H9 (cell line): ENCODE measurements around the gene CCNY. TPM values are rescaled to one million over a fixed set of nuclear protein-coding genes. Genes with fewer than 3 reads are reported as not detected.

ENCODE experiments used
- DNase-seq: peaks from one replicate; pipeline ENCODE4 v3.0.0-alpha.2; 2017
- H2AFZ ChIP-seq: one replicate; pipeline ENCODE4 v1.6.1; 2013; ENCODE audit warnings: mild to moderate bottlenecking, low read length, control low read depth, moderate library complexity
- H2AK5ac ChIP-seq: 2 replicates; pipeline ENCODE4 v1.6.1; 2013; ENCODE audit warnings: low read length, control low read depth, mixed read lengths; ENCODE audit not compliant: insufficient read length
- H2BK120ac ChIP-seq: one replicate; pipeline ENCODE4 v1.6.1; 2013; ENCODE audit warnings: low read depth, mild to moderate bottlenecking, low read length, control low read depth, inconsistent platforms; ENCODE audit not compliant: poor library complexity, severe bottlenecking
- H2BK12ac ChIP-seq: 2 replicates; pipeline ENCODE4 v1.6.1; 2013; ENCODE audit warnings: low read length, control low read depth, mixed read lengths, low read depth; ENCODE audit not compliant: insufficient read length
- H2BK15ac ChIP-seq: 2 replicates; pipeline ENCODE4 v1.6.1; 2013; ENCODE audit warnings: low read depth, low read length, control low read depth
- H2BK20ac ChIP-seq: one replicate; pipeline ENCODE4 v1.6.1; 2013; ENCODE audit warnings: low read depth, mild to moderate bottlenecking, low read length, control low read depth, inconsistent platforms; ENCODE audit not compliant: poor library complexity, severe bottlenecking
- H2BK5ac ChIP-seq: 2 replicates; pipeline ENCODE4 v1.6.1; 2013; ENCODE audit warnings: low read length, control low read depth, mixed read lengths; ENCODE audit not compliant: insufficient read length
- H3K14ac ChIP-seq: 2 replicates; pipeline ENCODE4 v1.6.1; 2013; ENCODE audit warnings: low read length, control low read depth; ENCODE audit not compliant: insufficient read depth
- H3K18ac ChIP-seq: 2 replicates; pipeline ENCODE4 v1.6.1; 2013; ENCODE audit warnings: low read depth, mild to moderate bottlenecking, mixed read lengths, low read length, control low read depth; ENCODE audit not compliant: insufficient read length
- H3K23ac ChIP-seq: 2 replicates; pipeline ENCODE4 v1.6.1; 2013; ENCODE audit warnings: low read length, control low read depth, mixed read lengths, low read depth; ENCODE audit not compliant: insufficient read length
- H3K23me2 ChIP-seq: 2 replicates; pipeline ENCODE4 v1.6.1; 2013; ENCODE audit warnings: low read depth, mild to moderate bottlenecking, mixed read lengths, low read length, control low read depth; ENCODE audit not compliant: insufficient read length, poor library complexity, severe bottlenecking
- H3K27ac ChIP-seq: 2 replicates; pipeline ENCODE4 v1.5.1; 2013; ENCODE audit warnings: low read length, control low read depth, mixed read lengths, low read depth; ENCODE audit not compliant: insufficient read length
- H3K27me3 ChIP-seq: 2 replicates; pipeline ENCODE4 v1.6.1; 2013; ENCODE audit warnings: low read length, control low read depth, inconsistent platforms; ENCODE audit not compliant: insufficient read depth
- H3K4ac ChIP-seq: 2 replicates; pipeline ENCODE4 v1.6.1; 2013; ENCODE audit warnings: low read depth, mild to moderate bottlenecking, control low read depth, inconsistent platforms, low read length, moderate library complexity
- H3K4me1 ChIP-seq: 2 replicates; pipeline ENCODE4 v1.6.1; 2013; ENCODE audit warnings: low read length, control low read depth, inconsistent platforms; ENCODE audit not compliant: insufficient read depth
- H3K4me2 ChIP-seq: 2 replicates; pipeline ENCODE4 v1.6.1; 2013; ENCODE audit warnings: low read length, control low read depth, mixed read lengths; ENCODE audit not compliant: insufficient read length, insufficient read depth
- H3K56ac ChIP-seq: 2 replicates; pipeline ENCODE4 v1.6.1; 2013; ENCODE audit warnings: low read depth, mild to moderate bottlenecking, mixed read lengths, low read length, control low read depth; ENCODE audit not compliant: insufficient read length
- H3K79me1 ChIP-seq: 2 replicates; pipeline ENCODE4 v1.6.1; 2013; ENCODE audit warnings: low read depth, mild to moderate bottlenecking, moderate library complexity, low read length, control low read depth, inconsistent platforms; ENCODE audit not compliant: insufficient read depth, poor library complexity, severe bottlenecking
- H3K79me2 ChIP-seq: 2 replicates; pipeline ENCODE4 v1.6.1; 2013; ENCODE audit warnings: low read length, control low read depth, inconsistent platforms; ENCODE audit not compliant: insufficient read depth
- H3K9ac ChIP-seq: 2 replicates; pipeline ENCODE4 v1.6.1; 2013; ENCODE audit warnings: low read length, control low read depth, mixed read lengths; ENCODE audit not compliant: insufficient read length; ENCODE audit errors: extremely low read depth
- H3K9me3 ChIP-seq: one replicate; pipeline ENCODE4 v1.6.1; 2013; ENCODE audit warnings: low read depth, low read length, inconsistent platforms; ENCODE audit not compliant: control insufficient read depth
- H3T11ph ChIP-seq: one replicate; pipeline ENCODE4 v1.6.1; 2013; ENCODE audit warnings: mild to moderate bottlenecking, low read length, control low read depth, inconsistent platforms
- H4K20me1 ChIP-seq: one replicate; pipeline ENCODE4 v1.6.1; 2013; ENCODE audit not compliant: control insufficient read depth, insufficient read length, insufficient read depth
- H4K5ac ChIP-seq: 2 replicates; pipeline ENCODE4 v1.6.1; 2013; ENCODE audit warnings: low read depth, mild to moderate bottlenecking, mixed read lengths, low read length, control low read depth; ENCODE audit not compliant: insufficient read length
- H4K8ac ChIP-seq: replicated peaks from 2 replicates; pipeline ENCODE4 v1.6.1; 2013; ENCODE audit warnings: low read length, control low read depth, mixed read lengths, low read depth; ENCODE audit not compliant: insufficient read length
- H4K91ac ChIP-seq: 2 replicates; pipeline ENCODE4 v1.6.1; 2013; ENCODE audit warnings: low read depth, mild to moderate bottlenecking, moderate library complexity, mixed read lengths, low read length, control low read depth; ENCODE audit not compliant: insufficient read length
- H3K27ac Mint-ChIP-seq, 3 experiments: 2 replicates in 2 of 3; 3 replicates in 1 of 3; pipeline ENCODE4 v1.8.0; 2020 to 2021; ENCODE audit warnings: mixed read lengths in 3 of 3, mild to moderate bottlenecking in 1 of 3, moderate library complexity in 1 of 3
- H3K27me3 Mint-ChIP-seq: 2 replicates; pipeline ENCODE4 v1.8.0; 2021; ENCODE audit warnings: low read depth, mild to moderate bottlenecking, moderate library complexity, mixed read lengths
- H3K36me3 Mint-ChIP-seq, 3 experiments: 2 replicates in 2 of 3; 3 replicates in 1 of 3; pipeline ENCODE4 v1.8.0; 2020 to 2021; ENCODE audit warnings: low read depth in 3 of 3, mixed read lengths in 3 of 3; ENCODE audit not compliant: insufficient read depth in 1 of 3
- H3K4me1 Mint-ChIP-seq, 2 experiments: 2 replicates each; pipeline ENCODE4 v1.8.0; 2020; ENCODE audit warnings: mixed read lengths in 2 of 2
- H3K4me3 Mint-ChIP-seq, 2 experiments: 2 replicates in 1 of 2; 3 replicates in 1 of 2; pipeline ENCODE4 v1.8.0; 2020 to 2021; ENCODE audit warnings: mild to moderate bottlenecking in 2 of 2, mixed read lengths in 2 of 2, moderate library complexity in 1 of 2
- H3K9me3 Mint-ChIP-seq, 2 experiments: 2 replicates in 1 of 2; 3 replicates in 1 of 2; pipeline ENCODE4 v1.8.0; 2020; ENCODE audit warnings: mild to moderate bottlenecking in 2 of 2, mixed read lengths in 2 of 2, moderate library complexity in 1 of 2
- CTCF ChIP-seq: fragments of 200-600 bp; sonication (generic); conservative IDR thresholded peaks from 3 replicates; pipeline ENCODE4 v1.8.0; 2021; ENCODE audit warnings: antibody characterized with exemption, mild to moderate bottlenecking
- WGBS: extraction: QIAGEN DNeasy Blood & Tissue Kit; methylation state at CpG from one replicate; pipeline ENCODE4 v1.1.7; 2013; ENCODE audit warnings: missing lambda C conversion rate, low lambda C conversion rate, mixed read lengths; ENCODE audit not compliant: insufficient read length; ENCODE audit errors: extremely low coverage; 5-methylcytosine and 5-hydroxymethylcytosine counted together
- total RNA-seq: library from RNA; stranded (reverse); gene quantifications from 2 replicates; pipeline ENCODE4 v1.2.1, GENCODE V29; 2021

Gene CCNY
- total RNA-seq, 1 experiment from 2014 or later, result 62.1 TPM

DNA sequence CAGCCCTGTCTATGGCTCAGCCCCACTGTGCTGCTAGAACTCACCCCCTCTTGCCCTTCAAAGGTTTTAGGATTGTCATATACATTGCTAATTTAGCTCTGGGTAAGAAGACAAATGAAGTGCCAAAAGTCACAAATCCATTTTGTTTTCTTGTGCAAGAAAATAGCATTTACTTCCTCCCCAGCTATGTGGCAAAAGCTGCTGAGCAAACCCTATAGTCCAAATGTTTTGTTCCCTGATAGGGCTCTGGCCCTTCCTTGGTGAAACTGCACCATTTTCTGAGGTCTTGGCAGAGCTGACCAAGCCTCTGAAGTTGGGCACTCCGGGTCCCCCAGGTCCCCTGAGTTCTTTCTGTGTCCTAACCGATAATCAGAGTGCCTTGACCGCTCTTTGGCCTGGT, 184.7 kb downstream of the CCNY start:
- no peak overlapping the region for H2BK120ac ChIP-seq
- peaks cover 0 to 2% (median 0%) of the 10 kb centered on the region in 3 experiments; a peak in 1 of 7 replicates for H3K36me3 Mint-ChIP-seq
- H2AFZ ChIP-seq, result no peak overlapping the region
- H3K9me3 ChIP-seq, result no peaks in the 10 kb centered on the region
- H2BK15ac ChIP-seq, result no peak overlapping the region
- no peak overlapping the region for H2AK5ac ChIP-seq
- no peaks in the 10 kb centered on the region for H3K27me3 Mint-ChIP-seq
- H4K91ac ChIP-seq, result no peak overlapping the region
- H3K56ac ChIP-seq, result no peak overlapping the region
- H3T11ph ChIP-seq, result no peak overlapping the region
- H3K4ac ChIP-seq, result no peak overlapping the region
- H3K79me2 ChIP-seq, result no peaks in the 10 kb centered on the region
- WGBS, result no CpG with 5 or more reads among the region's 3 CpGs
- H3K23me2 ChIP-seq, result no peaks in the 10 kb centered on the region
- no peak overlapping the region for H2BK12ac ChIP-seq
- no peak overlapping the region for H2BK5ac ChIP-seq
- no peaks in the 10 kb centered on the region for H3K79me1 ChIP-seq
- H3K27me3 ChIP-seq, result no peaks in the 10 kb centered on the region
- H3K27ac ChIP-seq, result no peak overlapping the region
- H3K4me3 Mint-ChIP-seq, result no peak overlapping the region
- no peaks in the 10 kb centered on the region for H3K9me3 Mint-ChIP-seq
- no peak overlapping the region for H4K8ac ChIP-seq
- H4K20me1 ChIP-seq, result no peaks in the 10 kb centered on the region
- no peak for DNase-seq
- H3K4me1 ChIP-seq, result peaks cover 6% of the 10 kb centered on the region; the same call in 1 of the 2 replicates
- no peak for TF ChIP-seq CTCF
- no peak overlapping the region for H3K14ac ChIP-seq
- no peak overlapping the region; a peak in 1 of 7 replicates for H3K27ac Mint-ChIP-seq
- no peak overlapping the region for H3K4me2 ChIP-seq
- H3K9ac ChIP-seq, result no peak overlapping the region
- peaks cover 33 to 34% of the 10 kb centered on the region in 2 experiments for H3K4me1 Mint-ChIP-seq
- no peak overlapping the region for H3K18ac ChIP-seq
- H3K23ac ChIP-seq, result no peak overlapping the region
- H2BK20ac ChIP-seq, result no peak overlapping the region
- H4K5ac ChIP-seq, result no peak overlapping the region
